HepG2 (cell line): ENCODE measurements around the gene SUMO1. TPM values are rescaled to one million over a fixed set of nuclear protein-coding genes. Genes with fewer than 3 reads are reported as not detected.

ENCODE experiments used
- ATAC-seq: fragments of 200-7000 bp; cut with Tn5 transposase; 3 replicates; pipeline ENCODE4 v1.9.1; 2020; ENCODE audit warnings: mild to moderate bottlenecking, moderate library complexity
- BruUV-seq: library from RNA; stranded (reverse); fragments of 400-500 nt; replicated peaks from 2 replicates; lab custom pipeline; 2021; lab: Mats Ljungman, UMichigan
- CTCF ChIA-PET: fragments of 300-600 bp; formaldehyde crosslinking; extraction: SDS; loops from one replicate; lab custom pipeline; 2021; ENCODE audit warnings: low total read pairs, inconsistent platforms, low intra/inter-chr PET ratio; lab: Yijun Ruan, JAX
- POLR2A ChIA-PET: fragments of 350-600 bp; sonication (Branson Sonifier 250); formaldehyde crosslinking; loops from one replicate; lab custom pipeline; 2020; ENCODE audit warnings: antibody characterized with exemption, inconsistent platforms; lab: Yijun Ruan, JAX
- DNase-seq: peaks from one replicate; pipeline ENCODE4 v3.0.0-alpha.2; 2015; ENCODE audit warnings: low spot score
- FAIRE-seq: peaks from 3 replicates; lab custom pipeline; 2011; peaks lifted over from hg19 to GRCh38; lab: Jason Lieb, UNC
- H2AFZ ChIP-seq: one replicate; pipeline ENCODE4 v1.6.1; 2011; ENCODE audit warnings: low read length, inconsistent platforms
- H3K27ac ChIP-seq: fragments of 300-600 bp; 3 replicates; pipeline ENCODE4 v1.8.0; 2011; ENCODE audit warnings: mixed run types, mild to moderate bottlenecking, mixed read lengths, low read length, inconsistent platforms; ENCODE audit not compliant: insufficient read depth; ENCODE audit errors: extremely low read length
- H3K27me3 ChIP-seq, 2 experiments: fragments of 200-600 bp in 1 of 2; 2 replicates in 1 of 2; 3 replicates in 1 of 2; pipeline versions ENCODE4 v1.6.0 to v1.8.0; 2011; ENCODE audit warnings: low read length in 2 of 2, mild to moderate bottlenecking in 2 of 2, moderate library complexity in 2 of 2, inconsistent platforms in 1 of 2; ENCODE audit not compliant: insufficient read depth in 2 of 2, control insufficient read depth in 1 of 2
- H3K36me3 ChIP-seq, 2 experiments: fragments of 200-600 bp in 1 of 2; replicated peaks in 1 of 2; 2 replicates in 1 of 2; 3 replicates in 1 of 2; pipeline versions ENCODE4 v1.5.1 to v1.8.0; 2011; ENCODE audit warnings: low read length in 2 of 2, inconsistent platforms in 1 of 2; ENCODE audit not compliant: insufficient read depth in 2 of 2, control insufficient read depth in 1 of 2
- H3K4me1 ChIP-seq: 2 replicates; pipeline ENCODE4 v1.5.1; 2012; ENCODE audit warnings: low read length, inconsistent platforms; ENCODE audit not compliant: insufficient read depth
- H3K4me2 ChIP-seq: 2 replicates; pipeline ENCODE4 v1.6.0; 2011; ENCODE audit warnings: low read depth, low read length, inconsistent platforms
- H3K4me3 ChIP-seq, 3 experiments: fragments of 200-600 bp in 1 of 3; sonication (generic), shearing (Covaris generic) in 1 of 3; replicated peaks in 1 of 3; 2 replicates each; pipeline ENCODE4 v1.5.1; 2011 to 2016; ENCODE audit warnings: low read length in 3 of 3, inconsistent platforms in 2 of 3, low read depth in 2 of 3, mild to moderate bottlenecking in 2 of 3, control low read depth in 1 of 3, mixed read lengths in 1 of 3; ENCODE audit not compliant: insufficient read depth in 1 of 3
- H3K79me2 ChIP-seq: one replicate; pipeline ENCODE4 v1.6.1; 2011; ENCODE audit warnings: low read length, inconsistent platforms; ENCODE audit not compliant: insufficient read depth
- H3K9ac ChIP-seq: 2 replicates; pipeline ENCODE4 v1.6.0; 2011; ENCODE audit warnings: mild to moderate bottlenecking, low read depth, low read length, inconsistent platforms; ENCODE audit not compliant: insufficient read depth
- H3K9me3 ChIP-seq: 2 replicates; pipeline ENCODE4 v1.5.1; 2012; ENCODE audit warnings: mild to moderate bottlenecking, low read length
- H4K20me1 ChIP-seq: 2 replicates; pipeline ENCODE4 v1.6.0; 2011; ENCODE audit warnings: inconsistent platforms, mild to moderate bottlenecking, low read length, moderate library complexity; ENCODE audit not compliant: insufficient read depth
- HCFC1 ChIP-seq: fragments of 150-350 bp; IDR thresholded peaks from 2 replicates; pipeline ENCODE4 v1.6.1; 2014; ENCODE audit warnings: low read depth, low read length
- ISL2 ChIP-seq: sonication (generic); formaldehyde crosslinking; IDR thresholded peaks from 2 replicates; pipeline ENCODE4 v1.5.0; 2020; ENCODE audit warnings: missing genetic modification reagents
- KDM4B ChIP-seq: sonication (generic); formaldehyde crosslinking; IDR thresholded peaks from 2 replicates; pipeline ENCODE4 v1.4.0; 2020; ENCODE audit warnings: missing genetic modification reagents
- KDM5A ChIP-seq: fragments of 200-600 bp; sonication (generic); IDR thresholded peaks from 2 replicates; pipeline ENCODE4 v1.7.0; 2018; ENCODE audit warnings: antibody characterized with exemption, mild to moderate bottlenecking, low read length, borderline replicate concordance
- MAF1 ChIP-seq: sonication (generic); formaldehyde crosslinking; IDR thresholded peaks from 2 replicates; pipeline ENCODE4 v1.5.0; 2020; ENCODE audit warnings: missing genetic modification reagents, borderline replicate concordance
- PREB ChIP-seq: sonication (generic); formaldehyde crosslinking; IDR thresholded peaks from 2 replicates; pipeline ENCODE4 v1.4.0; 2020; ENCODE audit warnings: missing genetic modification reagents
- RFXANK ChIP-seq: IDR thresholded peaks from 2 replicates; pipeline ENCODE4 v1.6.1; 2016
- SMYD3 ChIP-seq: sonication (generic); formaldehyde crosslinking; IDR thresholded peaks from 2 replicates; pipeline ENCODE4 v1.8.1; 2023; ENCODE audit warnings: mild to moderate bottlenecking, missing genetic modification reagents
- TAF1 ChIP-seq: sonication (generic); formaldehyde crosslinking; IDR thresholded peaks from 2 replicates; pipeline ENCODE4 v1.4.0; 2020; ENCODE audit warnings: missing genetic modification reagents
- WIZ ChIP-seq: sonication (generic); formaldehyde crosslinking; IDR thresholded peaks from 2 replicates; pipeline ENCODE4 v1.5.1; 2020; ENCODE audit warnings: mild to moderate bottlenecking, missing genetic modification reagents
- ZFP91 ChIP-seq: sonication (generic); formaldehyde crosslinking; IDR thresholded peaks from 2 replicates; pipeline ENCODE4 v1.9.0; 2022; ENCODE audit warnings: missing genetic modification reagents, mild to moderate bottlenecking, borderline replicate concordance
- ZNF326 ChIP-seq: sonication (generic); formaldehyde crosslinking; IDR thresholded peaks from 2 replicates; pipeline ENCODE4 v1.4.0; 2020; ENCODE audit warnings: missing genetic modification reagents, borderline replicate concordance
- ZNF407 ChIP-seq: sonication (generic); formaldehyde crosslinking; IDR thresholded peaks from one replicate; pipeline ENCODE4 v1.5.1; 2020; ENCODE audit warnings: mild to moderate bottlenecking, missing genetic modification reagents; ENCODE audit errors: not compliant biosample characterization
- ZNF597 ChIP-seq: sonication (generic); formaldehyde crosslinking; IDR thresholded peaks from 2 replicates; pipeline ENCODE4 v1.5.0; 2020; ENCODE audit warnings: missing genetic modification reagents
- ZNF879 ChIP-seq: sonication (generic); formaldehyde crosslinking; IDR thresholded peaks from 2 replicates; pipeline ENCODE4 v1.8.1; 2023; ENCODE audit warnings: missing genetic modification reagents
- WGBS: methylation state at CpG from one replicate; pipeline ENCODE4 v1.1.6; 2017; ENCODE audit warnings: low lambda C conversion rate; 5-methylcytosine and 5-hydroxymethylcytosine counted together
- in situ Hi-C: cut with HindIII; loops from 2 replicates; pipeline ENCODE4 v1.10.0; 2017; ENCODE audit warnings: low pct_unique_long_range_greater_than_20kb; ENCODE audit not compliant: extremely low pct_ligation_motif_present
- intact Hi-C: fragments of 100-400 bp; cut with micrococcal nuclease; formaldehyde crosslinking; loops from one replicate; pipeline ENCODE4 v1.10.0; 2022; ENCODE audit not compliant: unreplicated experiment
- polyA plus RNA-seq, 8 experiments: library from polyadenylated mRNA; depleted of rRNA in 3 of 8; stranded (reverse) in 7 of 8; unstranded in 1 of 8; fragments of >200 nt; fragmentation: Illumina TruSeq in 4 of 8; extraction: Trizol in 4 of 8; gene quantifications; 2 replicates each; pipeline versions ENCODE4 v1.2.1 to v1.2.3, GENCODE V29; 2011 to 2016; ENCODE audit warnings: low read depth in 4 of 8, missing spikeins in 1 of 8, mixed read lengths in 1 of 8; ENCODE audit not compliant: insufficient read depth in 1 of 8
- total RNA-seq, 5 experiments: library from RNA; depleted of rRNA; stranded (reverse); fragments of >200 nt; fragmentation: Illumina TruSeq; extraction: Trizol; gene quantifications; 2 replicates each; pipeline ENCODE4 v1.2.3, GENCODE V29; 2016; ENCODE audit warnings: low read depth in 1 of 5

The SUMO1 gene
- total and polyA plus RNA-seq, 2 of the 13 experiments (the other 11 are each of a cell fraction or from before 2014, with no cell fraction given) = 101 to 173 TPM

GRCh38 chr2:202164411-202164810, 74.0 kb downstream of the SUMO1 start:
- ATAC-seq = no peak
- TF ChIP-seq SMYD3 (CRISPR knock-in tag) (no peak), RFXANK (CRISPR knock-in tag) (no peak), KDM5A (no peak), ZNF879 (CRISPR knock-in tag) (no peak), ZNF326 (CRISPR knock-in tag) (no peak), ZNF597 (CRISPR knock-in tag) (no peak), ISL2 (CRISPR knock-in tag) (no peak), WIZ (CRISPR knock-in tag) (no peak), MAF1 (CRISPR knock-in tag) (no peak), ZNF407 (CRISPR knock-in tag) (no peak), PREB (CRISPR knock-in tag) (no peak), TAF1 (CRISPR knock-in tag) (no peak), KDM4B (CRISPR knock-in tag) (no peak), ZFP91 (CRISPR knock-in tag) (no peak), HCFC1 (no peak)

More at GRCh38 chr2:202164411-202164810, 74.0 kb downstream of the SUMO1 start:
- H3K27me3 ChIP-seq = no peaks in the 10 kb centered on the region; a peak in 1 of 5 replicates
- no peak overlapping the region for H2AFZ ChIP-seq
- H3K4me3 ChIP-seq = no peak overlapping the region
- FAIRE-seq = no peak
- no peaks in the 10 kb centered on the region for H4K20me1 ChIP-seq
- no TSS peak for BruUV-seq
- H3K4me1 ChIP-seq = peaks cover 14% of the 10 kb centered on the region
- POLR2A ChIA-PET = no interaction called here
- in situ Hi-C loops = no loop called here
- no peaks in the 10 kb centered on the region for H3K9me3 ChIP-seq
- intact Hi-C loops = no loop called here
- no peak for DNase-seq
- no peak overlapping the region for H3K9ac ChIP-seq
- H3K27ac ChIP-seq = no peak overlapping the region
- H3K4me2 ChIP-seq = no peak overlapping the region
- CTCF ChIA-PET = no interaction called here
- WGBS = 21% methylated on average over 3 of the region's 3 CpGs
- H3K79me2 ChIP-seq = no peaks in the 10 kb centered on the region
- H3K36me3 ChIP-seq = no peaks in the 10 kb centered on the region
